OCI-LY3 (cell line): ENCODE results near the gene CCR3.

Source experiments
- H2AFZ ChIP-seq: fragments of 200-600, 300-600 bp; shearing (Covaris generic); 2 replicates; pipeline ENCODE4 v1.6.0; 2014; ENCODE audit warnings: antibody characterized with exemption, low read depth, low read length
- H3K27ac ChIP-seq: fragments of 200-600, 300-600 bp; sonication (generic); 2 replicates; pipeline ENCODE4 v1.5.1; 2014; ENCODE audit warnings: mild to moderate bottlenecking, low read length, moderate library complexity, mixed read lengths
- H3K27me3 ChIP-seq: fragments of 200-600, 300-600 bp; sonication (generic); 2 replicates; pipeline ENCODE4 v1.6.1; 2014; ENCODE audit warnings: low read depth, low read length, mixed read lengths
- H3K36me3 ChIP-seq: fragments of 200-600, 300-600 bp; sonication (generic); replicated peaks from 2 replicates; pipeline ENCODE3; 2014; ENCODE audit warnings: low read depth, low read length, mixed read lengths
- H3K4me1 ChIP-seq: fragments of 300-600, 200-600 bp; sonication (generic); 2 replicates; pipeline ENCODE4 v1.6.1; 2014; ENCODE audit warnings: low read length, mixed read lengths
- H3K4me2 ChIP-seq: fragments of 200-600, 300-600 bp; sonication (generic); 2 replicates; pipeline ENCODE4 v1.6.1; 2014; ENCODE audit warnings: low read length, mixed read lengths
- H3K4me3 ChIP-seq: fragments of 300-600, 200-600 bp; sonication (generic); 2 replicates; pipeline ENCODE4 v1.5.1; 2014; ENCODE audit warnings: antibody characterized with exemption, mild to moderate bottlenecking, low read length, moderate library complexity
- H3K79me2 ChIP-seq: fragments of 300-600, 200-600 bp; shearing (Covaris generic); 2 replicates; pipeline ENCODE4 v1.6.1; 2014; ENCODE audit warnings: mild to moderate bottlenecking, low read length, mixed read lengths
- H3K9ac ChIP-seq: fragments of 300-600, 200-600 bp; shearing (Covaris generic); 2 replicates; pipeline ENCODE4 v1.6.0; 2014; ENCODE audit warnings: mild to moderate bottlenecking, low read length, moderate library complexity
- H3K9me3 ChIP-seq: fragments of 200-600, 300-600 bp; shearing (Covaris generic); 2 replicates; pipeline ENCODE4 v1.6.1; 2014; ENCODE audit warnings: low read length, mixed read lengths; ENCODE audit not compliant: insufficient read depth
- H4K20me1 ChIP-seq: fragments of 200-600, 300-600 bp; sonication (generic); 2 replicates; pipeline ENCODE4 v1.6.1; 2016; ENCODE audit warnings: low read length, mixed read lengths; ENCODE audit not compliant: insufficient read depth
- CTCF ChIP-seq: fragments of 200-600, 300-600 bp; sonication (generic); IDR thresholded peaks from 2 replicates; pipeline ENCODE4 v1.5.1; 2014; ENCODE audit warnings: antibody characterized with exemption, low read length, low read depth
- EZH2phosphoT487 ChIP-seq: fragments of 200-600 bp; shearing (Covaris generic); IDR thresholded peaks from 2 replicates; pipeline ENCODE4 v1.6.1; 2018; ENCODE audit warnings: antibody characterized with exemption, mixed run types, low read depth

The CCR3 gene

GRCh38 chr3:46261926-46262594 is 19.8 kb downstream of the CCR3 start:
- Histone ChIP-seq H3K27ac (no peak overlapping the region), H3K9ac (no peak overlapping the region), H4K20me1 (no peaks in the 10 kb centered on the region), H3K4me3 (no peak overlapping the region), H3K4me1 (0 out of 2 replicates have a peak, but pooled peaks cover 3% of the 10 kb centered on the region), H3K79me2 (no peaks in the 10 kb centered on the region), H3K4me2 (no peak overlapping the region), H2AFZ (no peak overlapping the region), H3K9me3 (peaks cover 5% of the 10 kb centered on the region), H3K27me3 (peaks cover 2% of the 10 kb centered on the region; the same call in 1 of the 2 replicates), H3K36me3 (no peaks in the 10 kb centered on the region)
- TF ChIP-seq CTCF (no peak), EZH2phosphoT487 (no peak)

DNA sequence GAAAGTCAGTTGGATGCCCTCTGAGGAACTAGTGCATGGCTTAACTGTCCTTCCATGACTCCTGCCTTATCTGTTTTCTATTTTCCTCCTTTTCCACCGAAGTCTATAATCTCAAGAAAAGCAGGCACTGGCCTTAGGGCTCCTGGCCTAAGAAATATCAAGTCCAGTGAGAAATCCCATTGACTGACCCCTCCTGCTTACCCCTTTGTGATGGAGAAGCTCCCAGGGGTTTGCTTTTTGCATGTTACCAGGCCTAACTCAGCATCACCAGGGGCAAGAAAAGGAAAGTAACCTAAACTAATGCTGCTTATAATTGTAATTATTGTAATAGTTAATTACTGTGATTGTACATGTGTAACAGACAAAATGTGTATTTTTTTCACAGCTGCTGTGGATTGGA is 21.7 kb downstream of the CCR3 start:
- H3K9me3 ChIP-seq = peaks cover 5% of the 10 kb centered on the region
- H3K9ac ChIP-seq = no peak overlapping the region
- H3K27me3 ChIP-seq = peaks cover 6% of the 10 kb centered on the region; the same call in 1 of the 2 replicates
- no peak for TF ChIP-seq CTCF
- TF ChIP-seq EZH2phosphoT487 = no peak
- H2AFZ ChIP-seq = no peak overlapping the region
- H3K36me3 ChIP-seq = no peaks in the 10 kb centered on the region
- H3K4me3 ChIP-seq = no peak overlapping the region
- H4K20me1 ChIP-seq = no peaks in the 10 kb centered on the region
- no peak overlapping the region for H3K27ac ChIP-seq
- H3K4me2 ChIP-seq = no peak overlapping the region
- H3K4me1 ChIP-seq = peaks cover 8% of the 10 kb centered on the region
- no peaks in the 10 kb centered on the region for H3K79me2 ChIP-seq

DNA sequence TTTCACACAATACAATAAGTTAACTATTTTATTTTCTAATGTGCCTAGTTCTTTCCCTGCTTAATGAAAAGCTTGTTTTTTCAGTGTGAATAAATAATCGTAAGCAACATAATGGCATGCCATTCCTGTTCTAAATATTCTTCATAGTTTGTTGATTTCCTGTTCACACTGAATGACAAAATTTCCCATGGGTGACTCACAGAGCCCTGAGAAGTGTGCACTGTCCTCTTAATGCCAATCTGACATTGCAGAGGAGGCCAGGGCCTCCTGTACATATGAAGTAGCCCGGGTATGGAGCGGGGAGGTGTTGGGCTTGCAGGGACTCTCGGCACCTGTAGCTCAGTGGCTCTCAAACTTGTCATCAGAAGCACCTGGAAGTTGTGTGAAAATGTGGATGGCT is 24.3 kb downstream of the CCR3 start:
- no peak overlapping the region for H3K4me2 ChIP-seq
- H3K4me1 ChIP-seq = peaks cover 22% of the 10 kb centered on the region
- no peaks in the 10 kb centered on the region for H3K36me3 ChIP-seq
- TF ChIP-seq CTCF (no peak), EZH2phosphoT487 (no peak)
- no peaks in the 10 kb centered on the region for H3K79me2 ChIP-seq
- H3K27me3 ChIP-seq = peaks cover 29% of the 10 kb centered on the region
- no peaks in the 10 kb centered on the region for H4K20me1 ChIP-seq
- no peak overlapping the region for H3K27ac ChIP-seq
- H2AFZ ChIP-seq = no peak overlapping the region
- H3K9me3 ChIP-seq = no peaks in the 10 kb centered on the region
- H3K9ac ChIP-seq = no peak overlapping the region
- no peak overlapping the region for H3K4me3 ChIP-seq

DNA sequence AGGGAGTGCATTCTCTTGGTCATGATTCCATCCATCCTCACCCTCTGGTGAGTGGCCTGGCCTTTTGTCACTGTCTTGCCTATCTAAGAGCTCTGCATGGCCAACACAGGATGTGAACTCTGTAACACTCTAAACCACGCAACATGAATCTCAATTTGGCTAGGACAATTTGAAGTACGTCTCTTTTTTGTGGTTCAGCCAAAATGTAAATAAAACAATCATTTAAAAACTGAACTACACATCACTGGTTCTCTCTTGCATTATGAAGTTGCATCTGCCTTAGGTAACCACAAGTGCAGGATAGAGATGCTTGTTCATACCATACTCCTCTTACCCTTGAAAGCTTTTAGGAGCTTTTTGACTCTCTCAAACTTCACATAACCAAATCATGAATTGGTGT is 27.3 kb downstream of the CCR3 start:
- H3K36me3 ChIP-seq = no peaks in the 10 kb centered on the region
- no peaks in the 10 kb centered on the region for H3K9me3 ChIP-seq
- no peak for TF ChIP-seq CTCF
- TF ChIP-seq EZH2phosphoT487 = no peak
- no peaks in the 10 kb centered on the region for H4K20me1 ChIP-seq
- H3K27me3 ChIP-seq = peaks cover 37% of the 10 kb centered on the region
- no peak overlapping the region for H2AFZ ChIP-seq
- H3K27ac ChIP-seq = no peak overlapping the region
- H3K4me3 ChIP-seq = no peak overlapping the region
- H3K9ac ChIP-seq = no peak overlapping the region
- peak overlapping the region; percentile 11; the same call in 1 of the 2 replicates for H3K4me2 ChIP-seq
- H3K4me1 ChIP-seq = peaks cover 19% of the 10 kb centered on the region
- no peaks in the 10 kb centered on the region for H3K79me2 ChIP-seq
